H9 (cell line): ENCODE data around the gene PRKCZ. TPM values are rescaled to one million over a fixed set of nuclear protein-coding genes. Genes with fewer than 3 reads are reported as not detected.

ENCODE experiments used
- DNase-seq: peaks from one replicate; pipeline ENCODE4 v3.0.0-alpha.2; 2017
- H2AFZ ChIP-seq: one replicate; pipeline ENCODE4 v1.6.1; 2013; ENCODE audit warnings: mild to moderate bottlenecking, low read length, control low read depth, moderate library complexity
- H2AK5ac ChIP-seq: 2 replicates; pipeline ENCODE4 v1.6.1; 2013; ENCODE audit warnings: low read length, control low read depth, mixed read lengths; ENCODE audit not compliant: insufficient read length
- H2BK120ac ChIP-seq: one replicate; pipeline ENCODE4 v1.6.1; 2013; ENCODE audit warnings: low read depth, mild to moderate bottlenecking, low read length, control low read depth, inconsistent platforms; ENCODE audit not compliant: poor library complexity, severe bottlenecking
- H2BK12ac ChIP-seq: 2 replicates; pipeline ENCODE4 v1.6.1; 2013; ENCODE audit warnings: low read length, control low read depth, mixed read lengths, low read depth; ENCODE audit not compliant: insufficient read length
- H2BK15ac ChIP-seq: 2 replicates; pipeline ENCODE4 v1.6.1; 2013; ENCODE audit warnings: low read depth, low read length, control low read depth
- H2BK20ac ChIP-seq: one replicate; pipeline ENCODE4 v1.6.1; 2013; ENCODE audit warnings: low read depth, mild to moderate bottlenecking, low read length, control low read depth, inconsistent platforms; ENCODE audit not compliant: poor library complexity, severe bottlenecking
- H2BK5ac ChIP-seq: 2 replicates; pipeline ENCODE4 v1.6.1; 2013; ENCODE audit warnings: low read length, control low read depth, mixed read lengths; ENCODE audit not compliant: insufficient read length
- H3K14ac ChIP-seq: 2 replicates; pipeline ENCODE4 v1.6.1; 2013; ENCODE audit warnings: low read length, control low read depth; ENCODE audit not compliant: insufficient read depth
- H3K18ac ChIP-seq: 2 replicates; pipeline ENCODE4 v1.6.1; 2013; ENCODE audit warnings: low read depth, mild to moderate bottlenecking, mixed read lengths, low read length, control low read depth; ENCODE audit not compliant: insufficient read length
- H3K23ac ChIP-seq: 2 replicates; pipeline ENCODE4 v1.6.1; 2013; ENCODE audit warnings: low read length, control low read depth, mixed read lengths, low read depth; ENCODE audit not compliant: insufficient read length
- H3K23me2 ChIP-seq: 2 replicates; pipeline ENCODE4 v1.6.1; 2013; ENCODE audit warnings: low read depth, mild to moderate bottlenecking, mixed read lengths, low read length, control low read depth; ENCODE audit not compliant: insufficient read length, poor library complexity, severe bottlenecking
- H3K27ac ChIP-seq: 2 replicates; pipeline ENCODE4 v1.5.1; 2013; ENCODE audit warnings: low read length, control low read depth, mixed read lengths, low read depth; ENCODE audit not compliant: insufficient read length
- H3K27me3 ChIP-seq: 2 replicates; pipeline ENCODE4 v1.6.1; 2013; ENCODE audit warnings: low read length, control low read depth, inconsistent platforms; ENCODE audit not compliant: insufficient read depth
- H3K4ac ChIP-seq: 2 replicates; pipeline ENCODE4 v1.6.1; 2013; ENCODE audit warnings: low read depth, mild to moderate bottlenecking, control low read depth, inconsistent platforms, low read length, moderate library complexity
- H3K4me1 ChIP-seq: 2 replicates; pipeline ENCODE4 v1.6.1; 2013; ENCODE audit warnings: low read length, control low read depth, inconsistent platforms; ENCODE audit not compliant: insufficient read depth
- H3K4me2 ChIP-seq: 2 replicates; pipeline ENCODE4 v1.6.1; 2013; ENCODE audit warnings: low read length, control low read depth, mixed read lengths; ENCODE audit not compliant: insufficient read length, insufficient read depth
- H3K56ac ChIP-seq: 2 replicates; pipeline ENCODE4 v1.6.1; 2013; ENCODE audit warnings: low read depth, mild to moderate bottlenecking, mixed read lengths, low read length, control low read depth; ENCODE audit not compliant: insufficient read length
- H3K79me1 ChIP-seq: 2 replicates; pipeline ENCODE4 v1.6.1; 2013; ENCODE audit warnings: low read depth, mild to moderate bottlenecking, moderate library complexity, low read length, control low read depth, inconsistent platforms; ENCODE audit not compliant: insufficient read depth, poor library complexity, severe bottlenecking
- H3K79me2 ChIP-seq: 2 replicates; pipeline ENCODE4 v1.6.1; 2013; ENCODE audit warnings: low read length, control low read depth, inconsistent platforms; ENCODE audit not compliant: insufficient read depth
- H3K9ac ChIP-seq: 2 replicates; pipeline ENCODE4 v1.6.1; 2013; ENCODE audit warnings: low read length, control low read depth, mixed read lengths; ENCODE audit not compliant: insufficient read length; ENCODE audit errors: extremely low read depth
- H3K9me3 ChIP-seq: one replicate; pipeline ENCODE4 v1.6.1; 2013; ENCODE audit warnings: low read depth, low read length, inconsistent platforms; ENCODE audit not compliant: control insufficient read depth
- H3T11ph ChIP-seq: one replicate; pipeline ENCODE4 v1.6.1; 2013; ENCODE audit warnings: mild to moderate bottlenecking, low read length, control low read depth, inconsistent platforms
- H4K20me1 ChIP-seq: one replicate; pipeline ENCODE4 v1.6.1; 2013; ENCODE audit not compliant: control insufficient read depth, insufficient read length, insufficient read depth
- H4K5ac ChIP-seq: 2 replicates; pipeline ENCODE4 v1.6.1; 2013; ENCODE audit warnings: low read depth, mild to moderate bottlenecking, mixed read lengths, low read length, control low read depth; ENCODE audit not compliant: insufficient read length
- H4K8ac ChIP-seq: replicated peaks from 2 replicates; pipeline ENCODE4 v1.6.1; 2013; ENCODE audit warnings: low read length, control low read depth, mixed read lengths, low read depth; ENCODE audit not compliant: insufficient read length
- H4K91ac ChIP-seq: 2 replicates; pipeline ENCODE4 v1.6.1; 2013; ENCODE audit warnings: low read depth, mild to moderate bottlenecking, moderate library complexity, mixed read lengths, low read length, control low read depth; ENCODE audit not compliant: insufficient read length
- H3K27ac Mint-ChIP-seq, 3 experiments: 2 replicates in 2 of 3; 3 replicates in 1 of 3; pipeline ENCODE4 v1.8.0; 2020 to 2021; ENCODE audit warnings: mixed read lengths in 3 of 3, mild to moderate bottlenecking in 1 of 3, moderate library complexity in 1 of 3
- H3K27me3 Mint-ChIP-seq: 2 replicates; pipeline ENCODE4 v1.8.0; 2021; ENCODE audit warnings: low read depth, mild to moderate bottlenecking, moderate library complexity, mixed read lengths
- H3K36me3 Mint-ChIP-seq, 3 experiments: 2 replicates in 2 of 3; 3 replicates in 1 of 3; pipeline ENCODE4 v1.8.0; 2020 to 2021; ENCODE audit warnings: low read depth in 3 of 3, mixed read lengths in 3 of 3; ENCODE audit not compliant: insufficient read depth in 1 of 3
- H3K4me1 Mint-ChIP-seq, 2 experiments: 2 replicates each; pipeline ENCODE4 v1.8.0; 2020; ENCODE audit warnings: mixed read lengths in 2 of 2
- H3K4me3 Mint-ChIP-seq, 2 experiments: 2 replicates in 1 of 2; 3 replicates in 1 of 2; pipeline ENCODE4 v1.8.0; 2020 to 2021; ENCODE audit warnings: mild to moderate bottlenecking in 2 of 2, mixed read lengths in 2 of 2, moderate library complexity in 1 of 2
- H3K9me3 Mint-ChIP-seq, 2 experiments: 2 replicates in 1 of 2; 3 replicates in 1 of 2; pipeline ENCODE4 v1.8.0; 2020; ENCODE audit warnings: mild to moderate bottlenecking in 2 of 2, mixed read lengths in 2 of 2, moderate library complexity in 1 of 2
- CTCF ChIP-seq: fragments of 200-600 bp; sonication (generic); conservative IDR thresholded peaks from 3 replicates; pipeline ENCODE4 v1.8.0; 2021; ENCODE audit warnings: antibody characterized with exemption, mild to moderate bottlenecking
- WGBS: extraction: QIAGEN DNeasy Blood & Tissue Kit; methylation state at CpG from one replicate; pipeline ENCODE4 v1.1.7; 2013; ENCODE audit warnings: missing lambda C conversion rate, low lambda C conversion rate, mixed read lengths; ENCODE audit not compliant: insufficient read length; ENCODE audit errors: extremely low coverage; 5-methylcytosine and 5-hydroxymethylcytosine counted together
- total RNA-seq: library from RNA; stranded (reverse); gene quantifications from 2 replicates; pipeline ENCODE4 v1.2.1, GENCODE V29; 2021

PRKCZ gene
- total RNA-seq, 1 experiment from 2014 or later = 48.4 TPM

GRCh38 chr1:2099886-2100779 lies 49.9 kb downstream of the PRKCZ start:
- Histone ChIP-seq H3K9me3 (no peaks in the 10 kb centered on the region), H2BK120ac (no peak overlapping the region), H4K8ac (no peak overlapping the region), H3K56ac (no peak overlapping the region), H3K27ac (no peak overlapping the region), H4K91ac (no peak overlapping the region), H3K18ac (no peak overlapping the region), H2BK5ac (no peak overlapping the region), H3K23ac (no peak overlapping the region), H2BK12ac (no peak overlapping the region), H3K23me2 (no peaks in the 10 kb centered on the region), H3K9ac (no peak overlapping the region), H3K27me3 (no peaks in the 10 kb centered on the region), H3K79me1 (no peaks in the 10 kb centered on the region), H2AK5ac (no peak overlapping the region), H3K79me2 (no peaks in the 10 kb centered on the region), H3K4me1 (no peaks in the 10 kb centered on the region), H2BK20ac (no peak overlapping the region), H2BK15ac (no peak overlapping the region), H3K4ac (no peak overlapping the region), H3K4me2 (no peak overlapping the region), H4K20me1 (no peaks in the 10 kb centered on the region), H2AFZ (no peak overlapping the region), H3T11ph (no peak overlapping the region), H4K5ac (no peak overlapping the region), H3K14ac (no peak overlapping the region)
- no CpG with 5 or more reads among the region's 22 CpGs for WGBS
- Mint-ChIP-seq H3K4me1 (peaks cover 7 to 19% of the 10 kb centered on the region in 2 experiments), H3K27me3 (no peaks in the 10 kb centered on the region), H3K36me3 (peaks cover 10 to 19% (median 17%) of the 10 kb centered on the region in 3 experiments), H3K27ac (peak overlapping the region in 2 of 3 experiments; percentile 50 to 75; a peak in 3 of 7 replicates), H3K4me3 (no peak overlapping the region), H3K9me3 (peaks cover 3 to 6% of the 10 kb centered on the region in 2 experiments; a peak in 4 of 5 replicates)
- TF ChIP-seq CTCF = no peak
- DNase-seq = no peak
